GM19240 (cell line): Measurements from ENCODE around the gene JARID2.

Source experiments
- DNase-seq: peaks from one replicate; pipeline ENCODE4 v3.0.0; 2011; ENCODE audit warnings: low spot score; ENCODE audit not compliant: insufficient read length

The JARID2 gene

DNA sequence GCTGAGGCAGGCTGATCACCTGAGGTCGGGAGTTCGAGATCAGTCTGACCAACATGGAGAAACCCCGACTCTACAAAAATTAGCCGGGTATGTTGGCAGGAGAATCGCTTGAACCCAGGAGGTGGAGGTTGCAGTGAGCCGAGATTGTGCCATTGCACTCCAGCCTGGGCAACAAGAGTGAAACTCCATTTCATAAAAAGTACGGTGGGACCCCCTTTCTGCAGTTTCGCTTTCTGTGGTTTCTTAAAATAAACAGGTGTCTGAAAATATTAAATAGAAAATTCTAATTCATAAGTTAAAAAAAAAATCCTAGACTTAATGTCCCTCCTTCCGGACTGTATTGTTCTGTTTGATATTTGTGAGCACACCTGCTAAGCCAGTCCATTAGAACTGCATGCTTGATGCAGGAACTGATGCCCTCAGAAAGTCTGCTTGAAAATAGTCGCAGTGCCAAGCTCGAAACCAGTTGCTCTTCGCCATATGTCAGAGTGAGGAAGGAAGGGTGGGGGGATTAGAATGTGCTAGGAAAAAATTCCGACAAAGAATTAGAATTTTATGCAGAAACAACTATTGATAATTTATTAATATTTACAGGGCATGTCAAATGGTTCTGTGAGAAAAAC lies 85.9 kb downstream of the JARID2 start:
- DNase-seq, result no peak

DNA sequence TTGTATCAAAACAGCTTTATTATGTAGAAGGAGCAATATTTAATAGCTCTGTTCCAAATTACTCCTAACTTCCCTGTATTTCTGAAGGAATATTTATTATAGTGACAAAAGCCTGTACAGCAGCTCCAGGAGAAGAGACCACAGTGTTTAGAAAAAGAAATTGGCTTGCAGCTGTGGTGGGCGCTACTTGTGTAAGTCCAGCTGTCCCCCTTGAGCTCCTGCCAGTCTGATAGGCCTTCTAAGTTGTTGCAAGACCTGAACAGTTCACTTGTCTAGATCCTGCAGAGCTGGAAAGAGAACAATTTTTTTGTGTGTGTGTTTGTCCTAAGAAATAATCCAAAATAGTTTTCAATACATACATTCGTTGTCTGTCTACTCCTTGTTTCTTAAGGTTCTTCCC lies 86.6 kb downstream of the JARID2 start:
- DNase-seq, result no peak

DNA sequence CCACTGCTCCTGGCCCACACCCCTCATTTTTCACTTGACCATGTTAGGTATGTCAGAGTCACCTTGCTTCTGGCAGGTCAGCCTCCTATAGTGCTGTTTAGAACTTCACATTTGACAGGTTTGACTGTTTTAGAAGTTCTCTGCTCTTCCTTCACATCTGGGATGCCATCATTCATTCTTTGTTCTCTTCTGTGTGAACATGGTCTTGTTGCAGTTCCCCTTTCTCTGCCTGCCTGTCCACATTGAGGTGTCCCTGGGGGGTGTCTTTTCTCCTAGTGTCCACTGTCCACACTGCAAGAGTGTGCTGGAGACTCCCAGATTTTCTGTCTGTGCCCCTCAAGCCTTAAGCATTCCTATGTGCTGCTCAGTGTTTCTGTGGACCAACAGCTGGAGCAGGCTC lies 89.5 kb downstream of the JARID2 start:
- no peak for DNase-seq

DNA sequence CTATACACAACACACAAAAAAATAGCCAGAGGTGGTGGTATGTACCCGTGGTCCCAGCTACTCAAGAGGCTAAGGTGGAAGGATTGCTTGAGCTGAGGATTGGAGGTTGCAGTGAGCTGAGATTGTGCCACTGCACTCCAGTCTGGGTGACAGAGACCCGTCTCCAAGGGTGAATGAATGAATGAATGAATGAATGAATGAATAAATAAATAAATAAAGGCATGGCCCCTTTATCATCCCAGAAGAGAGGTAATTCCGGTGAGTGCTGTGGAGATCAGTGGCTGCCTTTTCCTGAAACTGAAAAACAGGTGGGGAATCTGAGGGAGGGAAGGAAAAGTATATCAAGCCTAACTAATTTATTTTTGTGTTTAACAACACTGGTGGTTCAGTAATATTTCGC lies 90.0 kb downstream of the JARID2 start:
- DNase-seq, result no peak

DNA sequence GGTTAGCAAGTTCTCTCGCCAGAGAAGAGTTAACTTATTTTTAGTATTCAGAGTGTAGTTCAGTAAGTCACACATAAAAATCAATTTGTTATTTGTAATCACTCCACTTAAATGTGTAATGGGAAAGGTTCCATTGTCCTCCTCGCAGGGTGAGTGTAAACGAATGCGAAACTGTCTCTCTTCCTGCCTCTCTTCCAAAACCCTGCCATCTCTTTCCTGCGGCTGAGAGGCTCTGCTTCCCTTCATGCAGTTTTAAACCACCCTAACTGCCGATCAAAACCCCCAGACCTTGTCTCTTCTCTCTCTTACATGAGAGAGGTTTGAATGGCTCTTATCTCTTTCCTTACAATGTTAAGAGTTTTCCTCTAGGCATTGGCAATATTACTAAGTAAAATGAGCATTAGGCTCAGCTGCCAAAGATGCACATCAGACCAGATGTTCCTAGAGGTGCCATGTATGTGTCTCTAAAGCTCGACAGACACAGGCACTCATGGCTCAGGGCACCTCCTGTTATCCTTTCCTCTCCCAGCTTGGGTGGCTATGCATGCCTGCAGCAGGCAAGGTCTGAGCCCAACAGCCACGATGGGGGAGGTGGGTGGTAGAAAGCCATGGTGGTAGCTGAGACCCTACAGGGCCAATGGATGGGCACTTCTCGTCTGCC lies 91.2 kb downstream of the JARID2 start:
- DNase-seq, result no peak

DNA sequence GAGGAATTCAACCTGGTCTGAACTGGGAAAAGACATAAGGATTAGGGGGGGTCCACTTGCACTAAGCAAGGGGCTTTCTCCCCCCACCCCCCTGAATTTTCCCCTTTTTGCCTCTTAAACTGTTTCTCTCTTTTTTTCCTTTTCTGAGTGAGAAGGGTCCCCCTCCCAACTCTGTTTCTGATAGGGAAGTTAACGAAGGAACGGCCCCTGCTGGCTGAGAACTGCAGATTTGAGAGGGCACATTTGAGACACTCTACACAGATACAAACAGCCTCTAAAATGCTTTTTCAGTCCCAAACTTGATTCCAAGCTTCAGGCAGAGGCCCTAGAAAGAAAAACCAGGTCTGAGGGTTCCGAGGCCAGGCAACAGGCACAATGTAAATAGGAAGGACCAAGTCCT lies 91.7 kb downstream of the JARID2 start:
- no peak for DNase-seq

DNA sequence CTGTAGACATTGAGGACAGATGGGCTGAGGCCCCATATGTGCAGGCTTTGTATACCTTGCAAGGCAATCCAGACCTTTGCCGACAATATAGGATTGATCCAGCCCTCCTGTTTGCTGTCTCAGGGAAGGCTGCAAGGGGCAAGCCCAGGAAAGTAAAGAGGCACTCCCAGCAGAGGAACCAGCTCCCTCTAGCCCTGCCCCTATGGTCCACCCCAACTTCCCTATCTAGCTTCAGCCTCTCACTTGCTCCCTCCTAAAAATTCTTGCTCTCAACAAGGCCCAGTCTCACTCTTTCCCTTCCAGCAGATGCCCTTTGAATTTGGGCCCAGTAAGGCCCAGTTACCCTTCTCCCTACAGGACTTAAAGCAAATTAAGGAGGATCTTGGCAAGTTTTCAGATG lies 92.6 kb downstream of the JARID2 start:
- DNase-seq, result no peak

DNA sequence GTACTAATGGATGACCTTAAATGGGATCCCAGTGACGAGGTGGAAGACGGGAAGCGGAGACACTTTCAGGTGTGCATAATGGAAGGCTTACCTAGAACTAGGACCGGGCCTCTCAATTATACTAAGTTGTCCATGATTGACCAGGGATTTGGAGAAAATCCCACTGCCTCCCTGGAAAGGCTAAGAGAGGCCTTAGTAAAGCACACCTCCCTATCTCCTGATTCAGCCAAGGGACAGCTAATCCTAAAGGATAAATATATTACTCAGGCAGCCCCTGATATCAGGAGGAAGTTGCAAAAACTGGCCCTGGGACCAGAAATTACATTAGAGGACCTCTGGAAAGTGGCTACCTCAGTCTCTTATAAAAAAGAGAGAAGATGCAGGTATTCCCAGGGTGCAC lies 93.2 kb downstream of the JARID2 start:
- DNase-seq, result no peak

DNA sequence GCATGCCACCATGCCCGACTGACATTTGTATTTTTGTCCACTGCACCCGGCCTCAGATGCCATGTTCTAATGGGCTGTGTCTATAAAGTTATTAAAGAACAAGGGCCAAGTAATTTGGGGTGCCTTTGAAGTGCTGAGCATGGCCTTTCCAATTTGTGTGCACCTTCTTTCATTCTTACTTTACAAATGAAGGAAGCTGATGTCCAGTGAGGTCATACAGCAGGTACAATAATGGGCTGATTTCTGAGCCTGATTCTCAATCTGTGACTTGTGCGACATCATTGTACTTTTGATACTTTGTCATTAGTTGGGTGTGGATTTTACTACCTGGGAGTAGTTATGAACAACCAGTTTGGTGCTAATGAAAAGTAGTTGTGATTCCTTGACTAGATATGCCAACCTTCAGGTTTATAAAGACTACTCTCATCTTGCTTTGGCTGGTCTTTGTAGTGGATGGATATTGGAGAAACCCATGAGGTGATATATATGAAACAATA lies 94.3 kb downstream of the JARID2 start:
- no peak for DNase-seq

DNA sequence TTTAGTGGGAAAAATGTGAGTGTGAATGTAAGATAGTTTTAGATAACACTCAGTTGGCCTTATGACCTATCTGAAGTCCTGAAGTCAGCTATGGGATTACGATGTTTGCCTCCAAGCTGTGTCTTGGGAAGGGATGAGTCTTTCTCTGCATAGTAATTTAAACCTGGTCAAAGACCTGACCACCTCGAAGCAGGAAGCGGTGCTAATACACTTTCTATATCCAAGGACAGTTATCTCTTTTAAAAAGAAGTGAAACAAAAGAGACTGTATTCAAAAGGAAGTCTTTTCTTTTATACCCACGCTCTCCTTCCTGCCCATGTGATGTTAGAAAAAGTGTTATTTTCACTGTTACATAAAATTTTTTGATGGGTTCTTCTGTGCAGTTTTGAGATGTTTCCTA lies 94.9 kb downstream of the JARID2 start:
- DNase-seq, result no peak

DNA sequence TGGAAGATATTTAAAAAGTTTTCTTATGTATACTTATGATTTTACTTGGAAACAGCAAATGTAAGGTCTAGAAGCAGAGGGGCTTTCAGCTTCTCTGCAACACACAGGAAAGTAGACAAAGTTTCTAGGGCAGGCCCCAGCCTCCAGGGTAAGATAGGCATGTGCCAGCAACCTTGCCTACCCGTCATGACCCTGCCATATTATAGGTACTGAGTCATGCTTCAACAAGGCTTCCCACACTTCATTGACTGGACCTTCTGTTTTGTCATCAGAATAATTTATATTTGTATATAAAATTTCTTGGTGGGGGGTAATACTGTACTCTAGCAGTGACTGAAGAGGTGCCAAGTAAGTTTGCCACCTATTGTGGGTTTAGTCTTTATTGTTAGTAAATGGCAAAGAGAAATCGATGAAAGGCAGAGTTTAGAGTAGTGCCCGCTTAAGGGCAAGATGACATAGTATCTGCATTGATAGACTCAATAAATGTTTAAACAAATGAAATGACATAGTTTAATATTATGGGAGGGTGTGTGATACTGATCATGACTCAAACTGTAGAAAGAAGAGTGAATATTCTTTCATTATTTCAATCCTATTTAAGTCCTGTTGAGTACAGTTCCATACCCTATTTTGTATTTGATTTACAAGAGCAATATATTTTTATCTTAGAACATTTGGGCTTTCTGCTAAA lies 95.6 kb downstream of the JARID2 start:
- no peak for DNase-seq

DNA sequence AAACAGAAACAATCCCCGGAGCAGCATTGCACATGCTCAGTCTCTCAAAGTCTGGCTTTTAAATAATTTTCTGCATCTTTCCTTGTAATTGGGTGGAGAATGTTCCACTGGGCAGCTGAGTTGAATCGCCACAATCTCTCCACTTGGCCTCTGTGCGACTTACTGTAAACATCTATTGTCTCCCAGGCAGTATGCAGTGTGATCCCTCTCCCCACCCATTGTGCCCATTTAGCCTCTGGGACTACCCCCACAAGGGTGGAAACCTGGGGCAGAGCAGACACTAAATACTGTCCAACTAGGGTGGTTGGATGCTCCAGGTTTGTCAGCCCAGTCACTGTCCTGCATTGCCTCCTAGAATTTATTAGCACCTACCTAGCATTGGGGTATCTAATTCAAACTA lies 96.2 kb downstream of the JARID2 start:
- DNase-seq, result no peak

DNA sequence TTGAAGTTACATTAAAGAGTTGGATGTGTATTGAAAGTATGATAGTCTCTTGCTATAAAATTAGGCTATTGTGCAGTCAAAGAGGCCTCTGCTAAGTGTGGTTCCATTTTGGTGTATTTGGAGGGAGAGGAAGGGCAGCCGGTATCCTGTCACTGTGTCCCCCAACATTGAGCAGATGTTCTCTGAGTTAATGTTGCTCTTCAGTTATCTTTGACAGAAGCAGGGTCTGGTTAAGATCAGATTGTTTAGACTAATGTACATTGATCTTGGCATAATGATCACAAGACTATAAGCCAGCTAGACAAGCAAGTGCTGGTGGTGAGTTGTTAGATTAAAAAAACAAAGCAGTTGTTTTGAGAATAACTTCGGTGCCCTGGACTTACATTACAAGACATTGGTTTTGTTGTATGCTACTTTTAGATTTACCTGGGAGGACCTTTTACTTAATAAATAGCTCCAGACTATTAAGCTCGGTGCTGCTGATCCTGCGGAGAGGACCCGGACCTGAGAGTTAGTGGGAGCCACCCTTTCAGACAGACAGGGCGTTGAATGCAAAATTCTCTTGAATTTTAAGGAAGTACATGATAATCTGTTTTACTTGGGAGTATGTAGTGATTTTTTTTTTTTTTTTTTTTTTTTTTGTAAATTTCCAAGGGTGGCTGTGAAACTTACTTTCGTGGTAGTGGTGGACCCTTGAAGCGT lies 97.8 kb downstream of the JARID2 start:
- DNase-seq, result no peak

DNA sequence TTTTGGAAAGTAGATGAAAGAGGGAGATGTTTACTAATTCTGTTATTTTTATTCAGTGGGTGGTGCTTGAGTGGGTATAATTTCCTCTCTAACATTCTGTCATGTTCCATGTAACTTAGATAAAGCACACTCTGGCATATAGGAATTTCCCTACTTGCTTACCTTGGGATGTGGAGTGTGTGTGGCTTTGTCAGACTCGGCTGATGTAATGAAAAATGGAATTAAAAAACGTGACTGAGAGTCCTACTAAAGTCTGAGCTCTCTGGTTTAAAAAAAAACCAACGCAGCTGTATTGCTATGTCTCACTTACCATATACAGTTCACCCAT lies 98.3 kb downstream of the JARID2 start:
- no peak for DNase-seq

DNA sequence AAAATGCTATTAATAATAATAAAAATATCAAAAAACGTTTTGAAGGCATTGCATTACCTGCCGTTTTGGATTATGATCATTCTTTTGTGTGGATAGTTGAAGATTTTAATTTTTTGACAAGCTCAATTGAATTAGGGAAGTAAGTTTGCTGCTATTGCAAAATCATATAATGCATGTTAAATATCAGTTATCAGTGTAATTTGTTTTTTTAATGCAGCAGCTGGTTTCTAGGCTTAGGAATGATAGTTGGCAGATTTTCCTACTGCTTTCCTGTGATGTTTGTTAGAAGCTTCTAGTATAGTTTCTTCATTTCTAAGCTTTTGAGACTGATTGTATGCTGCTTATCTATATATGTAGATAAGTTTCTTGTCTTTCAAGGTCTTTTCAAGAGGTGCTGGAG lies 99.0 kb downstream of the JARID2 start:
- DNase-seq, result no peak

DNA sequence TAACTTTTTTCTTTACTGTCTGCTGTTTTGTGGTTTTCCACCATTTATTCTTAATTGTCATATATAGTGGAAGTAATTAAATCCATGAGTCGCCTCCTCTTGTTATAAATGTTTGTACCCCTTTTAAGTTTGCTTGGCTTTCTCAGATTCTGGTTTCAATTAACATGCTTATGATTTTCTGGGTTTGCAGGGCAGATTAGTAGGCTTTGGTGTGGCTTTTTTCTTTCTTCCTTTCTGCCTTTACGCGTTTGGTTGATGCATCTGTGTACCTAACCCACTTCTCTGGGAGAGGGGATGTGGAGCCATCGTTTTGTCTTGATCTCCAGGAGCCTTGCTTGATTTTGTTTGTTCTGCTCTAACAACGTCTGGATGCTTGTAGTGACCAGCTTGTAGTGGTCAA lies 100.4 kb downstream of the JARID2 start:
- DNase-seq, result no peak

DNA sequence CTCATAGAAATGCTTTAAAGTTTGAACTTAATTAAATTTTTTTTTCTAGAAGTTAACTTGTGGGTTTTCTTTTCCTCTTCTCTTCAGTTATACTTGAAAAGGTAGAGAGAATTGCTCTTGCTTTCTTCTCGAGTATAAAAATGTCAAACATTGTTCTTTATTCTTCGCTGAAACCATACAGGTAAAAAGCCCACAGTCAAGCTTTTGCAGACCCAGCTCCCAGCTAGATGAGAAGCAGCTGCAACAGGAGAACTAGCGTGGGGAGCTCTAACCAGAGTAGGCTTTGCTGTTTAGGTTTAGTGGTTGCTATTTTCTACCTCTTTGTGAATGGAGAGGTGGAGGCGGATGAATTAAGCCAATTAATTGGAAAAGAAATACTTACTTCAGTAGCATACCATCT lies 102.7 kb downstream of the JARID2 start:
- DNase-seq, result no peak

DNA sequence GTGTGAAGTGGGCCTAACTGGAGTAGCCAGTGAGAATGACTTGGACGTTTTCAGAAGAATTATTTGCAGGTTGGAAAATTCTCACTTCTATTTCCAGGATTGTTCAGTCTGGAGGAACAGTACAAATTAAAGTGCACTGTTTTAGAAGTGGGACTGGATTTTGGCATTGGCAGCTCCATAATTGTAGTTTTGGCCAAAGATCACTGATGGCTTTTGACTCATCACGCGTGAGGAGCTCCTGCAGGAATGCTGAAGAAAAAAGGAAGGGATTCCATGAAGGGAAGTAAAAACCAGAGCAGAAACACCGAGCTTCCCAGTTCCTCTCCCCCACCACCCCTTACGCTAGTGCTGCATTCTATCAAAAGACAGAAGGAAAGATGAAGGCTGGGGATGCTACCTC lies 103.5 kb downstream of the JARID2 start:
- no peak for DNase-seq

DNA sequence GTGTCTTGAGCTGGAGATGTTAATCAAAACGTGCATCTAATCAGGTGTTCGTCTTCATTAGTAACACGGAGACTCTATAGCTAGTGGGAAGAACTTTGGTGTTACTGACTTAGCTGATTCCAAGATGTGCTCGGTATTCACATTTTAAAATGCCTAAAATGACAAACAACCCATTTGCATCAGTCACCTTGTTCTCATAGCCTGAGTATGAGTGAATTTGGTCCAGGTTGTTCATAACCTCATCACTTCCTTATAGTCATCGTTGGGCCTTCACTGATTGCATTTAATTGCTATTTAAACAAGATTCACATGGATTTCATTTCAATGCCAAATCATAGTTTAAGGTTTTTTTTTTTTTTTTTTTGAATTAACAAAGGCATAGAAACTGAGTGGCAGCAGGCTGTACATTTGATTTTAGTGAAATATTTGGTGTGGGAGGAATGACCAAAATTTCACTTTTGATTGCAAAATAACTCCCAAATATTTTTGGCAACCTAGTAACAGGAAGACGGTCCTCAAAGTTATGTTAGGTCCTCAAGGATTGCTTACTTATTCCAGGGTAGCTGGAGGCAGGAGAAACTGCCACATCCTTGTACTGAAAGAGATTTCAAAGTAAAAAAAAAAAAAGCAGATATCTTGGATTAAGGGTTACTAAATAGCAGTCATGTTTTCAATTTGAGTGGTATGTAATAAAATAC lies 104.7 kb downstream of the JARID2 start:
- DNase-seq, result no peak

DNA sequence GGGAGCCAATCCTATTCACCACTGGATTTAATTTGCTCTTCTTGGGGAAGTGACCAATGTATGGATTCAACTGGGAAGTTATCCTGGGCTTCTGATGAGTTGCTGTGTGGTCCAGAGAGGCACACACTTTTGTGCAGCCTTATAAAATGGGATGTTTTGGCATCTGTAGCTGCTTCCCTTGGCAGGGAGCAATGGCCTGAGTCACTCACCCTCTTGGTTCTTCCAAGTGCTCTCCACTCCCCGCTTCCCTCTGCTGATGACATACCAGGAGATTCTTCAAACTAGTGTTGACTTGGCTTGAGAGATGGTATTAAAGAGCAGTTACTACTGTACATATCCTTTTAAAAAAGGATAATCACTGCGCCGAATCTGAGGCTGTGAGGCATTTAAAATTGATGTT lies 105.8 kb downstream of the JARID2 start:
- no peak for DNase-seq

DNA sequence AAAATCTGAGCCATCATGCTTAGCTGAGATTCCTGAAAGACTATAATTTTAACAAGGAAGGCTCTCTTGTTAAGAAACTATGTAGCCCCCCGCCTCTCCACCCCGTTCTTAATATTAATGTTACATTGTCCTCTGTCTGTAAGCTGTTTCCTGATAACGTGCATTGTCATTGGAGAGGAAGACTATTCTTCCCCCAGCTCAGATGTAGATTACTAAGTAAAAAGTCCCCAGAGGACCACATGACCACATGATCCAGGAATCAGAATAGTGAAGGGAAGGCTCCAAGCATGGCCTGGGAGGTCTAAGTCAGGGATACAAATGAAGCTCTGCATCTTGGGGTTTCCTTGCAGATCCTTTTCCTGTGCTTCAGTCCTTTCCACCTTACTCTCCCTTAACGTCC lies 106.4 kb downstream of the JARID2 start:
- no peak for DNase-seq

DNA sequence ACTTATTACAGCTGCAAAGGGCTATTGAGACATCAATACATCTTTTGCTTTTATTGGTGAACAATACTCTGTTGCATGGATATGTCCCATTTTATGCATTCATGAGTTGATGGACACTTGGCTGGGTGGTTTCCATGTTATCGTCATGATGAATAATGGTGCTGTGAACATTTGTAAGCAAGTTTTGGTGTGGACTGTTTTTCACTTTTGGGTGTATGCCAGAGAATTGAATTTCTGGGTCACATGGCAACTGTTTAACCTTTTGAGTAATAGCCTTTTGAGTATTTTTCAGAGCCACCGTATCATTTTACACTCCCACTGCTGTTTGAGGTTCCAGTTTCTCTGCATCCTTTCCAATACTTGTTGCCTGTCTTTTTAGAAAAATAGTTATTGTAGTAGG lies 107.0 kb downstream of the JARID2 start:
- no peak for DNase-seq
